Chondrocyte (in vitro differentiated cells): ENCODE measurements around the gene FTSJ3. TPM values are rescaled to one million over a fixed set of nuclear protein-coding genes. Genes with fewer than 3 reads are reported as not detected.

ENCODE experiments used
- DNase-seq: peaks from one replicate; pipeline ENCODE4 v3.0.0; 2021; ENCODE audit warnings: mixed read lengths, low spot score
- H3K27ac Mint-ChIP-seq: one replicate; pipeline ENCODE4 v1.8.0; 2021; ENCODE audit warnings: mild to moderate bottlenecking, moderate library complexity, mixed read lengths; ENCODE audit not compliant: unreplicated experiment
- H3K27me3 Mint-ChIP-seq: 2 replicates; pipeline ENCODE4 v1.8.0; 2021; ENCODE audit warnings: low read depth, mixed read lengths
- H3K36me3 Mint-ChIP-seq: 2 replicates; pipeline ENCODE4 v1.8.0; 2021; ENCODE audit warnings: low read depth, mixed read lengths
- H3K4me1 Mint-ChIP-seq: 2 replicates; pipeline ENCODE4 v1.8.0; 2021; ENCODE audit warnings: low read depth, mild to moderate bottlenecking, mixed read lengths
- H3K4me3 Mint-ChIP-seq: one replicate; pipeline ENCODE4 v1.8.0; 2021; ENCODE audit warnings: mild to moderate bottlenecking, moderate library complexity, mixed read lengths; ENCODE audit not compliant: unreplicated experiment
- H3K9me3 Mint-ChIP-seq: 2 replicates; pipeline ENCODE4 v1.8.0; 2021; ENCODE audit warnings: low read depth, mixed read lengths
- CTCF ChIP-seq: fragments of 200-600 bp; sonication (generic); IDR thresholded peaks from 2 replicates; pipeline ENCODE4 v1.5.0; 2021; ENCODE audit warnings: antibody characterized with exemption, mild to moderate bottlenecking, moderate library complexity
- total RNA-seq: library from RNA; stranded (reverse); gene quantifications from 3 replicates; pipeline ENCODE4 v1.2.1, GENCODE V29; 2021

FTSJ3 gene
- total RNA-seq, 1 donor from 2014 or later, result 26.5 TPM

DNA sequence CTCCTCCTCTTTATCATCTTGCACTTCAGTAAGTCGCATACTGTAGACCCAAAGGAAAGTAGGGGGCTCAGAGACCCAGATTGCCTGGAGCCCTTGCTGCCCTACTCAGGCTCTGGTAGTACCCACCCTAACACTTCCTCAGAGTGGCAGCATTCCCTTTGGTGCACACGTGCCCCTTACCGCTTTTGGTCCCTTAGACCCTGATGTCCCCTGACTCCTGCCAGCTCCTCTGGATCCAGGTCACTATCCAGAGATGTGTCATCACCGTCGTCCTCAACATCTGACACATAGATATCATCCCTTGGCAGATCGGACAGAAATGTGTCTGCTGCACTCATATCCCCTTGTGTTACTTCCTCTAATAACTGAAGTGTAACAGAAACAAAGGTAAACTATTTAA lies 5.7 kb downstream of the FTSJ3 start:
- Mint-ChIP-seq H3K27ac (peak overlapping the region; percentile 22), H3K9me3 (no peaks in the 10 kb centered on the region)
- no peak for TF ChIP-seq CTCF

GRCh38 chr17:63820963-63821561 lies 6.4 kb downstream of the FTSJ3 start:
- Mint-ChIP-seq H3K9me3 (no peaks in the 10 kb centered on the region), H3K4me1 (peaks cover 18% of the 10 kb centered on the region), H3K36me3 (peaks cover 59% of the 10 kb centered on the region), H3K27ac (no peak overlapping the region), H3K27me3 (no peaks in the 10 kb centered on the region), H3K4me3 (no peak overlapping the region)
- DNase-seq, result no peak
- no peak for TF ChIP-seq CTCF

More for the DNA sequence above, 5.7 kb downstream of the FTSJ3 start:
- H3K36me3 Mint-ChIP-seq, result peaks cover 55% of the 10 kb centered on the region
- H3K4me3 Mint-ChIP-seq, result no peak overlapping the region
- H3K27me3 Mint-ChIP-seq, result no peaks in the 10 kb centered on the region
- DNase-seq, result no peak
- peaks cover 23% of the 10 kb centered on the region for H3K4me1 Mint-ChIP-seq

DNA sequence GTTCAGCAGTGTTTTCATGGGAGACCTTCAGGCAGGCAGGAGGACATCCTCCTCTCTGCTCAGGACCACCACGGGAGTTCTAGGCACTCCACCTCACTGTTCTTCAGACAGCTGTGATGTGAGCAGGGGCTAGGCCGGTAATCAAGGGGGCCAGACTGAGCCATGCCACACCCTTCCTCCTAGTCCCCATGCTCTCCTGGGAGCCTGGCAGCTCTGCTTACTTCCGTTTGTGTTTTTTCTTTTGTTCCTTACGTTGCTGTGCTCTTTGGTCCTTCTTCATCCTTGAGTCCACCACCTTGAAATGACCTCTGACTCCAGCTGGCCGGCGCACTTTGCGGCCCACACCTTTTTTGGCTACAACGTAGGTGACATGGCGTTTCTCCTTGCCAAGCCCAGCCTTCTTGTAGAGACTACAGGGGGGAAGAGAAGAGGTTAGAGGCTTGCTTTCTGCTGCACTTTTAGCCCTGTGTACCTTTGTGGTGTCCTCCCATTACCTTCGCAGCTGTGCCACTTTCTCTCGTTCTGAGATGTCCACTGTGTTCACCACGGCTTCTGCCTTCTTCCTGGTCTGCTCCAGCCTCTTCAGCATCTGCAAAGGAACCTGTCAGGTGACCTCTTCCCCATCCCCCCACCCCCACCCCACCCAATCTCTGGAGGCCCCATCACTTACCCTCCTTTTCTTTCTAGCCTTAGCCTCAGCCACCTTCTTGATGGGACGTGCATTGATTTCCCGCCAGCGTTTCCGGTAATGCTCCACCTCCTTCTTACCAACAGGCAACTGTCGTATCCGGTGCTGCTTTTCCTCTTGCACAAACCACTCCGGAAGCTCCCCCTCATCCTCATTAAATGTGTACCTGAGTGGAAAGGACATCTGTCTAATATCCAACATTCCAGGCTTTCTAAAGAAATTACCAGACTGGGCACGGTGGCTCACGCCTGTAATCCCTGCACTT lies 7.6 kb downstream of the FTSJ3 start:
- H3K36me3 Mint-ChIP-seq, result peaks cover 61% of the 10 kb centered on the region
- no peak for DNase-seq
- TF ChIP-seq CTCF, result no peak
- H3K9me3 Mint-ChIP-seq, result no peaks in the 10 kb centered on the region
- peak overlapping the region; percentile 71 for H3K27ac Mint-ChIP-seq
- no peaks in the 10 kb centered on the region for H3K27me3 Mint-ChIP-seq
- peaks cover 9% of the 10 kb centered on the region for H3K4me1 Mint-ChIP-seq
- no peak overlapping the region for H3K4me3 Mint-ChIP-seq

GRCh38 chr17:63819131-63819530 lies 8.3 kb downstream of the FTSJ3 start:
- Mint-ChIP-seq H3K27me3 (no peaks in the 10 kb centered on the region), H3K36me3 (peaks cover 64% of the 10 kb centered on the region), H3K9me3 (no peaks in the 10 kb centered on the region), H3K4me1 (peaks cover 9% of the 10 kb centered on the region), H3K27ac (peak overlapping the region; percentile 38), H3K4me3 (no peak overlapping the region)
- no peak for TF ChIP-seq CTCF
- DNase-seq, result no peak

- Mint-ChIP-seq H3K4me3 (no peak overlapping the region), H3K27me3 (no peaks in the 10 kb centered on the region), H3K4me1 (peaks cover 6% of the 10 kb centered on the region), H3K36me3 (peaks cover 61% of the 10 kb centered on the region), H3K27ac (peak overlapping the region; percentile 32), H3K9me3 (no peaks in the 10 kb centered on the region)
- no peak for TF ChIP-seq CTCF
- no peak for DNase-seq
Observed at GRCh38 chr17:63817736-63818385, 9.6 kb downstream of the FTSJ3 start.
